Cerebellar cortex (tissue), 1 donor: ENCODE data around the gene UVRAG.

Experiments used
- DNase-seq: peaks from one replicate; pipeline ENCODE4 v3.0.0-alpha.2; 2015; ENCODE audit warnings: low spot score

UVRAG gene

DNA sequence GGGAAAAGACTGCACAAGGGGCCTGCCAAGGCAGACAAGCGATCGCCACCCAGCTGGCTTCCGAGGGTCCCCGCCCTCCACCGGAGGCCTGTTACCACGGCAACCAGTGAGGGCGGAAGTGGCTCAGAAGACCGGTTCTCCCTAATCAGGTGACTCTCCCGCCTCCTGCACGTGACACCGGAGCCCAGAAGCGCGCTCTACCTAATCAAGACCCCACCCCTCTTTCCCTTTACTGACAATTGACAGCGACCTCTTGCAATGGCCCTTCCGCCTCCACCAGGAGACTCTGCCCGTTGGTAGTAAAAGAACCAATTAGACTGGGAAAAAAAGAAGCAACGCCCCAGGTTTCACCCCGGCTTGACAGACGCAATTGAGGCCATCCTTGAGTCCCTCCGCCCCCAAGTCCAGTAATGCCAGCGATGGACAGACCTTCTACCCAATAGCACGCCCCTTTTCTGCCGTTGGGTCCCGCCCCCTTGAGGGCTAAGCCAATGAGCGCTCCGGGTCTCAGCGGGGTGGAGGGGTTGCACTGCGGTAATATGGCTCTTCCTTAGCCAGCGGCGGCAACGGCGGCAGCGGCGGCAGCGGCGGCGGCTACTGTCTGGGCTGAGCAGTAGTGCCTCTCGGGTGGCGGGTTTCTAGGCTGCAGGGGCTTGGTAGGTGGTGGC is at the start of gene UVRAG:
UVRAG (plus strand) TSS at position 534 of the 668 bp plus-strand sequence. CDS start 198 bp downstream, outside the sequence.
- peak; percentile 100 for DNase-seq

- no peak for DNase-seq
Measured at GRCh38 chr11:75766443-75767227, 48.4 kb upstream of the UVRAG start.

- DNase-seq: no peak
Measured at GRCh38 chr11:75767228-75767572, 47.8 kb upstream of the UVRAG start.

GRCh38 chr11:75767793-75768111 is 47.3 kb upstream of the UVRAG start:
- DNase-seq: no peak

DNA sequence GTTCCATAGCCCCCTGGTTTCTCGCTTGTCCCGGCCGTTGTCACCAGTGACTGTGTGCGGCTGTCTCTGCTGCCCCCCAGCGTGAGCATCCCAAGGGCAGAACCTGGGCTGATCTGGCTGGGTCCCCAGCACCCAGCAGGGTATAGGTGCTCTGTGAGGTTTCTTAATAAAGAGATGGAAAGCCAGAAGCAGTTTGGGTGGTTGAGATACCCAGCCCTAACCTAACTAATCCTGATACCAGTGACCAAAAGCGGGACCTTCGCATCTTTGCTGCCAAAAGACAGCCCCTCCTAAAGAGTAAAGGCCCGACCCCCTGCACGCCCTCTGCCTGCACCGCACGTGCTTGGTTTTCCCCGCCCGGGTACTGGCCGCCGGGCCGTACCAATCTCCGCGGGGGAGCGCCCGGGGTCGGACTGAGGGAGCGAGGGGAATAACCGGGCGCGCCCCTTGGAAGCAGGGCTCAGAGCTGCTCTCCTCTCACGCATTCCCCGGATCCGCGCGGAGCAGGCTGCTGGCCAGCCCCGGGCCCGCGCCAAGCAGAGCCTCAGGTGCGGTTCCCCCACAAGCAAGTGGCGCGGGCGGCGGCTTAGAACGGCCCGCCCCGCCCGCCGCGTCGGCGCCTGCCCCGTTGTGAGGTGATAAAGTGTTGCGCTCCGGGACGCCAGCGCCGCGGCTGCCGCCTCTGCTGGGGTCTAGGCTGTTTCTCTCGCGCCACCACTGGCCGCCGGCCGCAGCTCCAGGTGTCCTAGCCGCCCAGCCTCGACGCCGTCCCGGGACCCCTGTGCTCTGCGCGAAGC is 46.7 kb upstream of the UVRAG start, which contains the start of gene DGAT2:
DGAT2 (plus strand) TSS at position 667 of the 797 bp plus-strand sequence. CDS start 214 bp downstream, outside the sequence.
- DNase-seq: peak; percentile 59

DNA sequence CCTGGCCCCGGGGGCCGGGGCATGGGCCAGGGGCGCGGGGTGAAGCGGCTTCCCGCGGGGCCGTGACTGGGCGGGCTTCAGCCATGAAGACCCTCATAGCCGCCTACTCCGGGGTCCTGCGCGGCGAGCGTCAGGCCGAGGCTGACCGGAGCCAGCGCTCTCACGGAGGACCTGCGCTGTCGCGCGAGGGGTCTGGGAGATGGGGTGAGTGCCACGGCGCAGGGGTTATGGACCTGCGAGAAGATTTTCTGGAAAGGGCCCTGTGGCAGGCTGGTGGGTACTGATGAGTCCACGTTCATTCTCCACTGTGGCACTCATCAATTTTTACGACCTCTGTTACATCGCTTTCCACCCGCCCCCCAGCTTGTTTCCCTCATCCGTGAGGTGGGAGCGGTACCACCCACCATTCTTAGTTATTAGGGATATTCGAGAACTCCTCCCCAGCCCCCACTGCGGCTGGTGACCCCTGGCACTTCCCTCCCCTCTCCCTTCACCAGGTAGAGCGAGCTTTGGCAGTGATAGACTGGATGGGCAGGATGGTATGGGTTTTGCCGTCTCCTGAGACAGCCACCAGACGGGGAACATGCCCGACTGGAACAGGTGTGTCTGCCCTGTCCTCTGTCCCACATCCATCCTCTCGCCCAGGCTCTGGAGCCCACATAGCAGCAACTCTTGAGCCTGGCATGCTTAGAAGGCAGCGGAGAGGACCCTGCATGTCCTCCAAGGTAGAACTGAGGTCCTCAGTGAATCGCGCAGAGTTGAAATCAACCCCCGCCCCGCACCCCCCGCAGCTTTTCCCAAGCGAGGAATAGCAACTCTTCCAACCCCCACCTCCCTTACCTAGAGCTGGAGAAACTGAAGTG is 45.9 kb upstream of the UVRAG start:
- DNase-seq: no peak

- DNase-seq: no peak
Measured at GRCh38 chr11:75770102-75770501, 44.9 kb upstream of the UVRAG start.

DNA sequence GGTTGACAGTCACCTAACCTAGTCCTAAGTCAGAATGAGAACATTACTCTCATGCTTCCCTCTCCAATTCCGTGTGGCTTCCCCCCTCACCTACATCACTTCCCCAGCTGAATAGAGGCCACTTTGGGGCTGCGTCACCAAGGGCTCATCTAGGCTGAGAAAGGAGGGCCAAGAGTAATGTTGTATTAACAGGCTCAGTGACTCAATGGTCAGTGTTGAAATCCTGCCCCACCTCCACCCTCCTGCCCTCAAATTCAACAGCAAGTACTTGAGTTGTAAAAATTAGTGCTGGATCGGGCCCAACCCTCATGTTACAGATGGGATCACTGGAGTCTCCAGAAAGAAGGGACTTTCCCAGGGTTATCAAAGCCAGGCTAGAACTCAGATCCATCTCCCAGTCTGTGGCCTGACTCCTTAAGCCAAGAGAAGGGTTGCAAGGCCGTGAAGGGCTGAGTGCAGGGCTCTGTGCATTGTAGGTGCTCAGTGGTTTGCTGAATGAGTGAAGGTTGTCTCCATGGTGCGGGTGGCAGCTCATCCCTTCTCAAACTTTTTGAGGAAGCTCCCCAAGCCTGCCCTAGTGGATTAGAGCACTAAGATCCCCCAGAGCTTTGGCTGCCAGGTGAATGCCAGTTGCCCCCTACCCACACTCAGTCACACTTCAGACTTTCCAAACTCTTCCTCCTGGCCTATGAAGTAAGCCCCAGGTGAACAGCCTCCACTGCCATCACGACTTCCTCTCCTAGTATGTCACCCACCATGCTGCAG is 43.2 kb upstream of the UVRAG start:
- no peak for DNase-seq

DNA sequence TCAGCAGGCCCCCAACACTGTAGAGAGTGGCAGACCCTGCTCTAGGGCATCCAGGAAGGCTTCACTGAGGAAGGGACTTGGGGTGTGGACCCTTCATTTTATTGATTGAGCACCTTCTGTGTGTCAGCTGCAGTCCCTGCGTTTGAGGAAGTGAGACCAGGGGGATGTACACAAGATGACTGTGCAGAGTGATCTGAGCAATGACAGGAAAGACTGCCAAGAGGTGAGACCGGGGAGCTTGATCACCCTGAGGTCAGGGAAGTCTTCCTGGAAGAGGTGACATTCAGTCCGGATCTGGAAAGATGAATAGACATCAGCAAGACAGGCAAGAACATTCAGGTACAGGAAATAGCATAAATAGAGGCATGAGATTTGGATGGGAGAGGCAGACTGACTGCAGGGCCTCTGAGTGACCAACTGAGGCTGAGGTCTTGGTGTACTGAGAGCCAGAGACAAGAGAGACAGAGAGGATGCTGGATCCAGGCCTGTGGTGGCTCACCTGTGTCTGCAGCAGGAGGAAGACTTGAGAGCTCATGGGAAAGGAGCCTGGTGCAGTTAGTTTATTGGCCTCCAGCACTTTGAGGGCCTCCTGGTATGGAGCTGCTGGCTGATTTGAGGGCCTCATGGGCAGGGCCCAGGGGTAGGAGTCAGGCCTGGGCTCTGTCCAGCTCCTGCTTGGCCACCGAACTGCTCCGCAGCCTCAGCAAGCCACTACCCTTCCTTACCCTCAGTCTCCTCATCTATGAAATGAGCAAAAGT is 41.2 kb upstream of the UVRAG start:
- no peak for DNase-seq

GRCh38 chr11:75775056-75775455 is 40.0 kb upstream of the UVRAG start:
- no peak for DNase-seq

GRCh38 chr11:75776546-75776945 is 38.5 kb upstream of the UVRAG start:
- no peak for DNase-seq

GRCh38 chr11:75777461-75778110 is 37.4 kb upstream of the UVRAG start:
- no peak for DNase-seq

- DNase-seq: no peak
Measured at GRCh38 chr11:75778962-75779361, 36.0 kb upstream of the UVRAG start.

DNA sequence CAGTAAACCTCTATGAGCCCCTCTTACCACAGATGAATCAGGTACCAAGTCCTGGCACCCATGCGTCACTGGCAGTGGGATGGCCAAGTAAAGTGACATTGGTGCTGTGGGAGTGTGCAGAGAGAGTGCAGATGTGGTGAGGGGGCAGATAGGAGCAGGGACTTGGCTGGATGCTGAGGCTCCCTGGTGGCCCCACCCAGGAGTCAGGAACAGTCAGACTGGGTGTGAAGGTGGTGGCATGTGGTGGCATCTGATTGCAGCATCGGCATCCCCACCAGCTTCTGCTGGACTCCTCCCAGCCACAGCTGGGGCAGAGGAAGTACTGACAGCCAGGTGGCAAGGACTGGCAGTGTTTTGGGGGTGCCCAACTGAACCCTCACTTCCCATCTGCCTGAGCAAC is 35.0 kb upstream of the UVRAG start:
- DNase-seq: no peak

DNA sequence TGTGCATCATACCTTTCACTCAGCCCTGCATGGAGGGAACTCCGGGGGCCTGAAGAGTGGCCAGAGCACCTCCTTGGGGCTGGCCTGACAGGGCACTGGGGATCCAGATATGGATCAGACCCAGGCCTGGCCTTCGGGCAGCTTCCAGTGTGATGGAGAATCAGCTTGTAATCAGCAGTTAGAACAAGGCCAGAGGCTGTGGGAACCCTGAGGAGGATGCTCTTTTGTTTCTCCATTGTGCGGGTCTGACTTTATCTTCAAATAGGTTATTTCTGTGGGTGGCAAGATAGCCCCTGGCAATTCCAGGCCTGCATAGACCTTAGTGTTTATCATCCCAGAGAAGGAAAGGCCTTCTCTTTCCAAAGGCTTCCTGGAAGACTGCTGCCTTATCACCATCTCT is 34.1 kb upstream of the UVRAG start:
- DNase-seq: no peak

DNA sequence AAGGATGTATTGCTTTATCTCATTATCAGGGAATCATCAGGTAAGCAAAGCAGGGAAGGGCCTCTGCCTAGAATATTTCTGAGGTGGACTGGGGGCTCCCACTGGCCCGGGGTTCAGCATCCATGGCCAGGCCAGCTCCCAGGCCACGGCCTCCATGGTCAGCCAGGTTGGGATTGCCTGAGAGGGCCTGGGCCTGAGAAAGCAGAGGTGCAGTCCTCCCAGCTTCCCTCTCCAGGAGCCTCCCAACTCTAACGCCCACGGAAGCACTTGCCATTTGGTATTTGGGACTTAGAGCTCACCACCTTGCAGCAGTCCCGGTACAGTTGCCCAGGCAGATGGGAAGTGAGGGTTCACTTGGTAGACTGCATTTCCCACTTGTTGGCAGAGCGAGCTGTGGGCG is 33.7 kb upstream of the UVRAG start:
- DNase-seq: no peak

GRCh38 chr11:75781831-75782230 is 33.2 kb upstream of the UVRAG start:
- no peak for DNase-seq

DNA sequence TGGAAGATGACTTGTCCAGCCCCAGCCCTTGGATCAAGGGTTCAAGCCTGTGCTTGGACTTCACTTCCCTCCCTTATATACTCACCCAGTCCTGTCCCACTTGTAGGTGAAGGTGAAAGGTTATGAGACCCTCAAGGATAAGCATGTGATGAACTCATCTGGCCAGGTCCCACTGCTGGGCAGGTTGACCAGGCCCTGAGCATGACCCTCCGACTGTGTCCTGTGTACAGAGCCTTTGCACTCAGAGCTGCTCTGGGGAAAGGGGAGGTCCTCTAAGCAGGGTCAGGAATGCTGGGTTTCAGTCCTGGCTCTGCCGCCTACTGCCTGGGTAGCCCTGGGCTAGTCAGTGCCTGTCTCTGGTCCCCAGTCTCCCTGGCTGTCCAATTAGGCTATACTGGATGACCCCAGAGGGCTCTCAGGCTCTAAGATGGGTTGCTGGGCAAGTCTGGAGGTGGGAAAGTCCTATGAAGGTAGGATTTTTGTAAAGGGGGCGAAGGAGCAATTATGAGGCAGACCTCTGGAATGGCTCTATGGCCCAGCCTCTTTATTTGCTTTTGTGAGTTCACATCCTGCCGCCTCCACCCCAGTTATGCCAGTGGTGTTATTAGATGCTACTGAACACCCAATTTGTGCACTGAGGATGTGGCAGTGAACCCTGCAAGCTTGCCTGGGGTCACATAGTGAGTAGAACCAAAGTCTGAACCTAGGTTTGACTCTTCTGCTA is 32.3 kb upstream of the UVRAG start:
- no peak for DNase-seq

DNA sequence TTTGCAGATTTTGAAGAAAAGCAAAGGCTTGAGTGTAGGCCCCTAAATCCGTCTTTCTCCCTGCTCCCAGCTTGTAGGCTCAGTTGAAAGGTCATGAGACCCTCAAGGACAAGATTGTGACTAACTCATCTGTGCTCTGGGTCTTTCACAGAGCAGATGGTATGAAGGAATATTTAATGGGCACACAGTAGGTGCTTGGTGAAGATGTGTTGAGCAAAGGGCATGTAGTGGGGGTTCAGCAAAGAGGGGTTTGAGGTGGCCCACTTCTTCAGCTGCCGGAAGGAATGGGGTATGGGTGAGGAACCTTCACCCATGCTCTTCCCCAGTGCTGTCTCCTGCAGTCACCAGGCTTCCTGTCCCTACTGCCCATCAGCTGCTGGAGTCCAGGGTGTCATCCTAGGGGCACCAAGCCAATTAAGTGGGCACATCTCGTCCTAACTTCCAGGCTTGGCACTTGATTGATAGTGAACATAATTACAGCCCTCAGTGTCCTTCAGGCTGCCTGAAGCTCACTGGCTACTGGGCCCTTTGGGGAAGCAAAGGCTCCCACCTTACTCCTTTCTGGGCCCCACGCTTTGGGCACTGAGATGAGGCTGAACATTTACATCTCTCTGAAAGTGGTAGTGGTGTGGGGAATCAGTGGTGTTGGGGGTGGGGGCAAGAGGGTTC is 31.5 kb upstream of the UVRAG start:
- no peak for DNase-seq
